ENCODE results near the gene SPATA13. TPM values are rescaled to one million over a fixed set of nuclear protein-coding genes. Genes with fewer than 3 reads are reported as not detected.

The SPATA13 gene
- total and polyA plus RNA-seq, 2 donors (not counting 1 experiment from before 2014, with no cell fraction given), result 5.7 to 8.3 TPM

DNA sequence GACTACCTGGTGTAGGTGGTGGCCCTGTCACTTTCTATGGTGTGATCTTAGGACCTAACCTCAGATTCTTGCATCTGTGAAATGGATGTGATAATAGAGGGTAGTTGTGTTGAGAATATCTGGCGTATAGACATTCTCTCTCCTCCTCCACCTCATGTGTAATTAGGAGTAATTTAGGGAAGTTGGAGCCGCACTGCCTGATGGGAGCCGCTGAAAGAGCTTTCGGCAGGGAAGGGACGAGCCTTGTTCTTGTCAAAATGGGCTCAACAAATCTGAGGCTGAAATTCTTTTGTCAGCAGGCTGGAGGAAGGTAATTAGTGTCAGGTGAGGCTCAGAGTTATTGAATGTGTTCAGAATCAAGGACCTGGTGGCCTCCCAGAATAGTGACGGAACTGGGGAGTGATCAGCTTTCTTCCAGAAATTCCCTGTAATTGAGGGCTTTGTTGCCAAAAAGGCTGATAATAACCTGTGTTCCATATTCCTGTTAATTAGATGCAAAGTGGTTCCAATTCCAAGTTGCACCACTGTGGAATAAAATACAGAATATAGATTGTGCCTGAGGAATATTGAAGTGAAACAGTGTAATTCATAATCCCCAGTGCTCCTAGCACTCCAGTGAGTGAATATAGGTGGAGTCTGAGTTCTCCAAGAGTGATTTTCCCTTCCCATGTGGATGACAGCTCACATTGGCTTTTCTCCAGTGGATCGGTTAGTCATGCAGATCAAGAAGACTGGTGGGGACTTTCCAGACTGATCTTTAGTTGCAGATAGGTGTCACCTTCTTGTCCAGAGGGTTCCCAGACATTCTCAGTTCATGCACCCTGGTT is 47.5 kb downstream of the SPATA13 start:
- peaks cover 17% of the 10 kb centered on the region for H3K4me1 Mint-ChIP-seq
- peaks cover 9 to 15% of the 10 kb centered on the region in 2 donors for H3K4me1 ChIP-seq (ENCODE audit: control insufficient read depth in 2 of 2, insufficient read depth in 2 of 2, low read length in 2 of 2)
- H3K27ac ChIP-seq (ENCODE audit: low read length in 2 of 2), result no peak overlapping the region
- CTCF ChIA-PET, result interaction anchor here (1.2 to 1.6 kb wide), 2 partner anchors 11 to 23 kb away, joined by 3 to 7 read pairs; no protein-coding TSS in a partner anchor
- intact Hi-C loops (cut with micrococcal nuclease), result no loop called here
- no peaks in the 10 kb centered on the region for H3K9me3 Mint-ChIP-seq (ENCODE audit: insufficient read depth)
- no peaks in the 10 kb centered on the region for H3K9me3 ChIP-seq (ENCODE audit: control extremely low read depth in 1 of 3, control insufficient read depth in 2 of 3, insufficient read depth in 1 of 3, low read length in 2 of 3)
- no peaks in the 10 kb centered on the region for H3K36me3 ChIP-seq (replicated peaks in 1 of 2; ENCODE audit: control extremely low read depth in 1 of 2, control insufficient read depth in 1 of 2, extremely low read depth in 1 of 2, insufficient read depth in 2 of 2, low read length in 1 of 2)
- no peaks in the 10 kb centered on the region for H3K27me3 ChIP-seq (replicated peaks in 1 of 4; ENCODE audit: control extremely low read depth in 1 of 4, control insufficient read depth in 3 of 4, insufficient read depth in 4 of 4, low read length in 3 of 4)
- H4K20me1 ChIP-seq (ENCODE audit: control insufficient read depth, insufficient read depth, low read length, poor library complexity, severe bottlenecking), result no peaks in the 10 kb centered on the region
- no peak for ATAC-seq (ENCODE audit: low read depth)
- H3K4me3 ChIP-seq (ENCODE audit: control extremely low read depth in 1 of 5, extremely low read depth in 1 of 5, insufficient read depth in 1 of 5, low read depth in 2 of 5, low read length in 4 of 5), result no peak overlapping the region
- no peak overlapping the region for H3K4me2 ChIP-seq (replicated peaks; ENCODE audit: low read depth, low read length, poor library complexity, severe bottlenecking)
- H2AFZ ChIP-seq (ENCODE audit: insufficient read depth, low read depth, low read length, poor library complexity, severe bottlenecking), result no peak overlapping the region
- DNase-seq, result no peak
- no peak overlapping the region for H3K27ac Mint-ChIP-seq
- no peak overlapping the region for H3K9ac ChIP-seq (ENCODE audit: low read length)
- TF ChIP-seq EZH2 (IDR thresholded peaks at IDR 0.05; ENCODE audit: borderline replicate concordance, insufficient read depth, low read depth, low read length, poor library complexity, severe bottlenecking) (no peak), CTCF (IDR thresholded peaks at IDR 0.05) (no peak)
- WGBS (ENCODE audit: insufficient coverage), result 74% methylated on average over 5 of the region's 7 CpGs
- H3K27me3 Mint-ChIP-seq, result peaks cover 7% of the 10 kb centered on the region
- POLR2A ChIA-PET, result no interaction called here
- no peaks in the 10 kb centered on the region for H3K79me2 ChIP-seq (ENCODE audit: control insufficient read depth, insufficient read depth, low read length)
- H3K4me3 Mint-ChIP-seq, result no peak overlapping the region

- intact Hi-C loops (cut with micrococcal nuclease), result no loop called here
- Histone ChIP-seq H4K20me1 (ENCODE audit: control insufficient read depth, insufficient read depth, low read length, poor library complexity, severe bottlenecking) (no peaks in the 10 kb centered on the region), H3K4me3 (ENCODE audit: control extremely low read depth in 1 of 5, extremely low read depth in 1 of 5, insufficient read depth in 1 of 5, low read depth in 2 of 5, low read length in 4 of 5) (no peak overlapping the region), H3K36me3 (replicated peaks in 1 of 2; ENCODE audit: control extremely low read depth in 1 of 2, control insufficient read depth in 1 of 2, extremely low read depth in 1 of 2, insufficient read depth in 2 of 2, low read length in 1 of 2) (no peaks in the 10 kb centered on the region), H3K9ac (ENCODE audit: low read length) (no peak overlapping the region), H3K4me1 (ENCODE audit: control insufficient read depth in 2 of 2, insufficient read depth in 2 of 2, low read length in 2 of 2) (peaks cover 0 to 4% of the 10 kb centered on the region in 2 donors), H3K9me3 (ENCODE audit: control extremely low read depth in 1 of 3, control insufficient read depth in 2 of 3, insufficient read depth in 1 of 3, low read length in 2 of 3) (no peaks in the 10 kb centered on the region), H3K27ac (ENCODE audit: low read length in 2 of 2) (no peak overlapping the region), H3K4me2 (replicated peaks; ENCODE audit: low read depth, low read length, poor library complexity, severe bottlenecking) (no peak overlapping the region), H3K27me3 (replicated peaks in 1 of 4; ENCODE audit: control extremely low read depth in 1 of 4, control insufficient read depth in 3 of 4, insufficient read depth in 4 of 4, low read length in 3 of 4) (no peaks in the 10 kb centered on the region), H3K79me2 (ENCODE audit: control insufficient read depth, insufficient read depth, low read length) (no peaks in the 10 kb centered on the region), H2AFZ (ENCODE audit: insufficient read depth, low read depth, low read length, poor library complexity, severe bottlenecking) (no peak overlapping the region)
- Mint-ChIP-seq H3K27ac (no peak overlapping the region), H3K9me3 (ENCODE audit: insufficient read depth) (no peaks in the 10 kb centered on the region), H3K4me3 (no peak overlapping the region), H3K4me1 (peaks cover 8% of the 10 kb centered on the region), H3K27me3 (peaks cover 3% of the 10 kb centered on the region)
- POLR2A ChIA-PET, result no interaction called here
- no CpG with 5 or more reads among the region's 5 CpGs for WGBS (ENCODE audit: insufficient coverage)
- DNase-seq (no peak), ATAC-seq (ENCODE audit: low read depth) (no peak)
- CTCF ChIA-PET, result interaction anchor here (1.2 to 1.6 kb wide), 2 partner anchors 10 to 21 kb away, joined by 3 to 7 read pairs; no protein-coding TSS in a partner anchor
- no peak for TF ChIP-seq CTCF (IDR thresholded peaks at IDR 0.05)
- no peak for TF ChIP-seq EZH2 (IDR thresholded peaks at IDR 0.05; ENCODE audit: borderline replicate concordance, insufficient read depth, low read depth, low read length, poor library complexity, severe bottlenecking)
These were observed 48.6 kb downstream of the SPATA13 start for GRCh38 chr13:24209138-24209537.

Data from B cell (primary cell).